NCI-H187 treated with DMSO at 0.1 percent for 48 hours (cell line): ENCODE results near the gene TMPRSS9.
A peak's percentile ranks its signal among the peaks of the same experiment; 100 is the strongest.

Experiments
- DNase-seq: peaks from one replicate; lab custom pipeline; 2025; lab: John Stamatoyannopoulos, UW

Gene TMPRSS9

GRCh38 chr19:2329501-2329916 is 30.6 kb upstream of the TMPRSS9 start:
- DNase-seq = no peak

GRCh38 chr19:2330255-2330631 is 29.8 kb upstream of the TMPRSS9 start:
- no peak for DNase-seq

- DNase-seq = peak; percentile 48
These were observed 29.3 kb upstream of the TMPRSS9 start for GRCh38 chr19:2330632-2331284.

- no peak for DNase-seq
These were observed 28.3 kb upstream of the TMPRSS9 start for GRCh38 chr19:2331601-2332246.

- DNase-seq = peak; percentile 63
These were observed 27.6 kb upstream of the TMPRSS9 start for GRCh38 chr19:2332341-2333026.

GRCh38 chr19:2333027-2333806 is 26.8 kb upstream of the TMPRSS9 start:
- peak; percentile 86 for DNase-seq

- no peak for DNase-seq
These were observed 26.3 kb upstream of the TMPRSS9 start for GRCh38 chr19:2333807-2334211.

GRCh38 chr19:2334426-2334825 is 25.6 kb upstream of the TMPRSS9 start:
- no peak for DNase-seq

GRCh38 chr19:2334986-2335846 is 24.8 kb upstream of the TMPRSS9 start:
- DNase-seq = no peak

- no peak for DNase-seq
These were observed 24.2 kb upstream of the TMPRSS9 start for GRCh38 chr19:2335848-2336247.

GRCh38 chr19:2336528-2337328 is 23.3 kb upstream of the TMPRSS9 start:
- DNase-seq = no peak

- DNase-seq = no peak
These were observed 22.7 kb upstream of the TMPRSS9 start for GRCh38 chr19:2337329-2337707.

GRCh38 chr19:2338055-2338615 is 21.9 kb upstream of the TMPRSS9 start:
- DNase-seq = no peak

GRCh38 chr19:2338751-2339643 is 21.1 kb upstream of the TMPRSS9 start:
- DNase-seq = no peak

GRCh38 chr19:2339644-2340310 is 20.3 kb upstream of the TMPRSS9 start:
- no peak for DNase-seq

- no peak for DNase-seq
These were observed 19.4 kb upstream of the TMPRSS9 start for GRCh38 chr19:2340496-2341243.

GRCh38 chr19:2341244-2341751 is 18.8 kb upstream of the TMPRSS9 start:
- DNase-seq = no peak

- DNase-seq = no peak
These were observed 18.1 kb upstream of the TMPRSS9 start for GRCh38 chr19:2341982-2342381.
